ENCODE measurements around the gene PTMA. TPM values are rescaled to one million over a fixed set of nuclear protein-coding genes. Genes with fewer than 3 reads are reported as not detected.

The PTMA gene
- total RNA-seq, 4 donors from 2014 or later = 631 to 1,160 (median 1,099) TPM

DNA sequence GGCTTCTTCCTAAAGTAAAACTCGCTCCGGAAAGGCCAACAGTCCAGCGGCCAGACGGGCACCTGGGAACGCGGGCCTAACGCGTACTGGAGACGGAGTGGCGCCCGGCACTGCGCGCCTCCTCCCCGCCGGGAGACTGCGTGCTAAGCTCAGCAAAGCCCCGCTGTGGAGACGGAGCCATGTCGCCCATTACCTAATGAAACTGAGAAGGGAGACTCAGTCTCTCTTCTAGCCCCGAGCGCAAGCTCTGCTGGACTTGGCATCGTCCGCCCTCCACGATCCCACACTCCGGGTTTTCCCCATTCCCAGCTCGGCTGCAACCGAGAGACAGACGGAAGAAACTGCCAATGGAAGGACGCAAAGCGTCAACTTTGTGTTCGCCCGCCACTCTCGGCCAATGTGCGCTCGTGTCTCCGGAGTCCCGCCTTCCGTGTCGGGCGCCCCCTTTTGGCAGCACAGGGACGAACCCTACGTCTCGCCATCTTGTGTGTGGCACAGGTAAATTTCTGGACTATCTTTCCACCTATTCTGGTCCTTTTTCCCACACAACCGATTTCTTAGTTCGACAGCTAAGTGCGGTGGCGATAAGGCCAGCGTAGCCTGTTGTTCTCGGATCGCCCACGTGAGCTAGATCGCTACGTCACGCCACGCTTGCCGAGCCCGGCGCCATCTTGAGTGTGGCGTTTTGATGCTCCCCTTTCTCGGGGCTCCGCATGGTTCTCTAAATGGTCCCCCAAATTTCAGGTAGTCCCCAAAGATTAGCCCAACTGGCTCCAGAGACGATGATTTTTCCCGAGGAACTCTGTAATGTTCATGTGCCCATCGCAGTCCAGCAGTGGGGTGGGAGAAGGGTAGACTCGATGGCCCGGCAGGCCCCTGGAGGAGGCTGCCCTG lies 1.3 kb upstream of the PTMA start:
- 1% methylated on average over 31 to 54 of the region's 66 CpGs for WGBS, 2 donors
- intact Hi-C loops (cut with DNase I) = no loop called here
- TF ChIP-seq POLR2A (IDR thresholded peaks at IDR 0.05) = peak; percentile 89 to 94
- TF ChIP-seq, protein P1, sequence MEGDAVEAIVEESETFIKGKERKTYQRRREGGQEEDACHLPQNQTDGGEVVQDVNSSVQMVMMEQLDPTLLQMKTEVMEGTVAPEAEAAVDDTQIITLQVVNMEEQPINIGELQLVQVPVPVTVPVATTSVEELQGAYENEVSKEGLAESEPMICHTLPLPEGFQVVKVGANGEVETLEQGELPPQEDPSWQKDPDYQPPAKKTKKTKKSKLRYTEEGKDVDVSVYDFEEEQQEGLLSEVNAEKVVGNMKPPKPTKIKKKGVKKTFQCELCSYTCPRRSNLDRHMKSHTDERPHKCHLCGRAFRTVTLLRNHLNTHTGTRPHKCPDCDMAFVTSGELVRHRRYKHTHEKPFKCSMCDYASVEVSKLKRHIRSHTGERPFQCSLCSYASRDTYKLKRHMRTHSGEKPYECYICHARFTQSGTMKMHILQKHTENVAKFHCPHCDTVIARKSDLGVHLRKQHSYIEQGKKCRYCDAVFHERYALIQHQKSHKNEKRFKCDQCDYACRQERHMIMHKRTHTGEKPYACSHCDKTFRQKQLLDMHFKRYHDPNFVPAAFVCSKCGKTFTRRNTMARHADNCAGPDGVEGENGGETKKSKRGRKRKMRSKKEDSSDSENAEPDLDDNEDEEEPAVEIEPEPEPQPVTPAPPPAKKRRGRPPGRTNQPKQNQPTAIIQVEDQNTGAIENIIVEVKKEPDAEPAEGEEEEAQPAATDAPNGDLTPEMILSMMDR (IDR thresholded peaks at IDR 0.05) = peak; percentile 73 to 86 (median 80)
- Histone ChIP-seq H3K36me3 (peaks cover under 1 to 1% of the 10 kb centered on the region in 2 donors), H3K27ac (peak overlapping the region; percentile 99 to 100 (median 100)), H3K9me3 (no peaks in the 10 kb centered on the region), H3K4me3 (replicated peaks in 1 of 3) (peak overlapping the region in 2 of 3 donors; percentile 41 to 51), H3K27me3 (no peaks in the 10 kb centered on the region), H3K4me1 (peaks cover 32 to 42% of the 10 kb centered on the region in 2 donors)
- peak; percentile 98 to 99 for DNase-seq

- 7% methylated on average over 9 of the region's 30 CpGs; no CpG with 5 or more reads in 1 of the 2 donors for WGBS, 2 donors
- no peaks in the 10 kb centered on the region for H3K9me3 ChIP-seq
- intact Hi-C loops (cut with DNase I) = no loop called here
- H3K4me3 ChIP-seq (replicated peaks in 1 of 3) = peak overlapping the region in 2 of 3 donors; percentile 12 to 51
- TF ChIP-seq, protein P1 (IDR thresholded peaks at IDR 0.05) = no peak
- TF ChIP-seq POLR2A (IDR thresholded peaks at IDR 0.05) = peak in 1 of 2 donors; percentile 39
- DNase-seq = no peak
- peaks cover 7% of the 10 kb centered on the region in 2 donors for H3K36me3 ChIP-seq
- peak overlapping the region; percentile 99 to 100 (median 100) for H3K27ac ChIP-seq
- no peaks in the 10 kb centered on the region for H3K27me3 ChIP-seq
- peaks cover 31 to 44% of the 10 kb centered on the region in 2 donors for H3K4me1 ChIP-seq
Observed at GRCh38 chr2:231707625-231707926, 749 bp upstream of the PTMA start.

DNA sequence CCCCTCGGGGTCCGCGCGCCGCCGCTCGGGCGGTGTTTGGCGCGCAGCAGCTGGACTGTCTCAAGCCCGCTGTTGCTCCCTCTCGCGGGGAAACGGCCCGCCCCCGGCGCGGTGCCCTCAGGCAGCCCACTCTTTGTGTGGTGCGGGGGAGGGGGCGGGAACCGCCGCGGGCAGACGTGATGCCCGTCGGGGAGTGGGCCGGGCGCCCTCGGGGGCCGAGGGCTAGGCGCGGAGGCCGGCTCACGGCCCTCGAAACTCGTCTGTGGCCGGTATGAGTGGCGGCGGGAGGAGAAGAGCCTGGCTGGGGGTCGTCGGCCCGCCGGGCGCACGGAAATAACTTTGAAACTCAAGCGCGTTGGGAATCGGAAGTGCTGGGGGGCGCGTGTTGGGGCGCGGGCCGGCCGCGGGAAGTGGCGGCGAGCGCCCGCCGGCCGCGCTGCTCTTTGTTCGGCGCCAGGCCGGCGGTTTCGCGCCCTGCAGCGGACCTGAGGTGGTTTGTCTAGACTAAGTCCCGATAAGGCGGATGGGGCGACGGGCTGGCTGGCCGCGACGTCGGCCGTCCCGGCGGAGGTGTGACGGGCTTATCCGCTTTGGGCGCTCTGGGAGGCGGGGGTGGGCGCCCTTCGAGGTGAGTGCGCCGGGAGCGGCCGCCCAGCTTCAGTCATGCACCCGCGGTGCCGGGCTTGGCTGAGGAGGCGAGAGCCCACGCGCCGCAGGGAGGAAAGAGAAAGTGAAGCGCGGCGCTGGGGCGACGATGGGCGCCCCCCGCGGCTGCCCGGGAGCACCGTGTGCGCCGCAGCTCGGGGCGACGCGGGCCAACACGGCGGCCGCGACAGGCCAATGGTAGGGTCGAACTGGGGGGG lies 679 bp downstream of the PTMA start:
- intact Hi-C loops (cut with DNase I) = no loop called here

DNA sequence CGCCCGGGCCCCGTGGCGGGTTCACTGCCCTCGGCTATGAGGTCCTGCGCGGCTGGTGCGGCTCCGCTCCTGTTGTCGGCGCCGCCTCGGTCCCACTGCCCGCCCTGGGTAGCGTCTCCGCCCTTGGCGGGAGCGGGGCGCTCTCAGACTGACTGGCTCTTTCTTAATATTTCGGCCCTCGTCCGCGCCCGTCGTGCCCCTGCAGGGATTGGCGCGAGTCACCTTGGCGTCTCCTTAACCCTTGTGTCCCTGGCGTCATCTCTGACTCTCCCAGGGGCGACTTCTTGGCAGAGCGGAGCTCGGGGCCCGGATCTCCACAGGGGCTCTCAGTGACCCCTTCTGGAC lies 1.3 kb downstream of the PTMA start:
- Histone ChIP-seq H3K9me3 (no peaks in the 10 kb centered on the region), H3K4me1 (peaks cover 35 to 44% of the 10 kb centered on the region in 2 donors), H3K27ac (peak overlapping the region; percentile 100), H3K27me3 (no peaks in the 10 kb centered on the region), H3K36me3 (peaks cover 7 to 9% of the 10 kb centered on the region in 2 donors), H3K4me3 (replicated peaks in 1 of 3) (peak overlapping the region; percentile 97 to 100 (median 99))
- intact Hi-C loops (cut with DNase I) = no loop called here
- peak; percentile 74 to 75 for DNase-seq
- WGBS, 2 donors = 0% methylated on average over 5 of the region's 33 CpGs; no CpG with 5 or more reads in 1 of the 2 donors
- TF ChIP-seq POLR2A (IDR thresholded peaks at IDR 0.05) = no peak
- TF ChIP-seq, protein P1 (IDR thresholded peaks at IDR 0.05) = no peak

More for the DNA sequence above, 679 bp downstream of the PTMA start:
- Histone ChIP-seq H3K9me3 (no peaks in the 10 kb centered on the region), H3K36me3 (peaks cover 7 to 9% of the 10 kb centered on the region in 2 donors), H3K27me3 (no peaks in the 10 kb centered on the region), H3K4me1 (peaks cover 34 to 45% of the 10 kb centered on the region in 2 donors), H3K4me3 (replicated peaks in 1 of 3) (peak overlapping the region; percentile 97 to 100 (median 99)), H3K27ac (peak overlapping the region; percentile 100)
- TF ChIP-seq POLR2A (IDR thresholded peaks at IDR 0.05) = peak in 1 of 2 donors; percentile 9
- TF ChIP-seq, protein P1 (IDR thresholded peaks at IDR 0.05) = peak in 2 of 6 experiments; percentile 6 to 8
- 0% methylated on average over 13 of the region's 118 CpGs; no CpG with 5 or more reads in 1 of the 2 donors for WGBS, 2 donors
- DNase-seq = peak; percentile 57 to 61

Measured in thyroid gland (tissue), 4 donors.